Dendritic cell treated with granulocyte-macrophage colony-stimulating factor and Interleukin-4, amounts not matched to agents 40 ng/mL and 50 ng/mL, for 4 days (primary cell): ENCODE measurements around the gene SOX8.
"Not testable (repeated sequence)": the region's sequence is repeated elsewhere in the genome, so short reads cannot be mapped to it uniquely, and the experiment has no call there.

Experiments used
- H3K27ac Mint-ChIP-seq: one replicate; pipeline ENCODE4 v1.8.0; 2022; ENCODE audit warnings: mild to moderate bottlenecking, mixed read lengths
- H3K27me3 Mint-ChIP-seq: one replicate; pipeline ENCODE4 v1.8.0; 2022; ENCODE audit warnings: mild to moderate bottlenecking, mixed read lengths
- H3K36me3 Mint-ChIP-seq: one replicate; pipeline ENCODE4 v1.8.0; 2022; ENCODE audit warnings: low read depth, mixed read lengths
- H3K4me1 Mint-ChIP-seq: one replicate; pipeline ENCODE4 v1.8.0; 2022; ENCODE audit warnings: low read depth, mixed read lengths
- H3K4me3 Mint-ChIP-seq: one replicate; pipeline ENCODE4 v1.8.0; 2022; ENCODE audit warnings: mild to moderate bottlenecking, moderate library complexity, mixed read lengths
- H3K9me3 Mint-ChIP-seq: one replicate; pipeline ENCODE4 v1.8.0; 2022; ENCODE audit warnings: mixed read lengths
- intact Hi-C: fragments of 100-400 bp; cut with micrococcal nuclease; formaldehyde crosslinking; loops from one replicate; pipeline ENCODE4 v1.15.0; 2022

SOX8 gene

GRCh38 chr16:1019231-1020090, 37.9 kb downstream of the SOX8 start:
- intact Hi-C loops: no loop called here
- Mint-ChIP-seq H3K36me3 (no peaks in the 10 kb centered on the region), H3K4me3 (no peak overlapping the region), H3K27me3 (no peaks in the 10 kb centered on the region), H3K9me3 (no peaks in the 10 kb centered on the region), H3K27ac (no peak overlapping the region), H3K4me1 (no peaks in the 10 kb centered on the region)

- Mint-ChIP-seq H3K9me3 (no peaks in the 10 kb centered on the region), H3K27ac (no peak overlapping the region), H3K27me3 (no peaks in the 10 kb centered on the region), H3K4me1 (no peaks in the 10 kb centered on the region), H3K4me3 (no peak overlapping the region), H3K36me3 (no peaks in the 10 kb centered on the region)
- intact Hi-C loops: no loop called here
Measured at GRCh38 chr16:1020091-1020399, 38.5 kb downstream of the SOX8 start.

GRCh38 chr16:1020591-1020990, 39.0 kb downstream of the SOX8 start:
- H3K9me3 Mint-ChIP-seq: no peaks in the 10 kb centered on the region
- intact Hi-C loops: no loop called here
- H3K27ac Mint-ChIP-seq: no peak overlapping the region
- no peaks in the 10 kb centered on the region for H3K27me3 Mint-ChIP-seq
- no peak overlapping the region for H3K4me3 Mint-ChIP-seq
- no peaks in the 10 kb centered on the region for H3K4me1 Mint-ChIP-seq
- H3K36me3 Mint-ChIP-seq: no peaks in the 10 kb centered on the region

GRCh38 chr16:1021553-1022160, 40.1 kb downstream of the SOX8 start:
- no peaks in the 10 kb centered on the region for H3K9me3 Mint-ChIP-seq
- H3K4me1 Mint-ChIP-seq: no peaks in the 10 kb centered on the region
- H3K27me3 Mint-ChIP-seq: no peaks in the 10 kb centered on the region
- H3K27ac Mint-ChIP-seq: no peak overlapping the region
- H3K4me3 Mint-ChIP-seq: no peak overlapping the region
- intact Hi-C loops: no loop called here
- H3K36me3 Mint-ChIP-seq: no peaks in the 10 kb centered on the region

- Mint-ChIP-seq H3K27ac (no peak overlapping the region), H3K36me3 (no peaks in the 10 kb centered on the region), H3K27me3 (no peaks in the 10 kb centered on the region), H3K4me3 (no peak overlapping the region), H3K9me3 (no peaks in the 10 kb centered on the region), H3K4me1 (no peaks in the 10 kb centered on the region)
- intact Hi-C loops: no loop called here
Measured at GRCh38 chr16:1022466-1022865, 40.9 kb downstream of the SOX8 start.

GRCh38 chr16:1024138-1024537, 42.6 kb downstream of the SOX8 start:
- Mint-ChIP-seq H3K4me1 (no peaks in the 10 kb centered on the region), H3K36me3 (no peaks in the 10 kb centered on the region), H3K27ac (no peak overlapping the region), H3K27me3 (peaks cover 8% of the 10 kb centered on the region), H3K4me3 (no peak overlapping the region), H3K9me3 (no peaks in the 10 kb centered on the region)
- intact Hi-C loops: no loop called here

GRCh38 chr16:1025183-1025809, 43.7 kb downstream of the SOX8 start:
- H3K27ac Mint-ChIP-seq, H3K4me1 Mint-ChIP-seq, H3K4me3 Mint-ChIP-seq, H3K9me3 Mint-ChIP-seq, H3K36me3 Mint-ChIP-seq, intact Hi-C loops: not testable (repeated sequence)
- peaks cover 14% of the 10 kb centered on the region for H3K27me3 Mint-ChIP-seq

GRCh38 chr16:1026057-1026783, 44.6 kb downstream of the SOX8 start:
- H3K4me3 Mint-ChIP-seq: no peak overlapping the region
- H3K27ac Mint-ChIP-seq: no peak overlapping the region
- no peaks in the 10 kb centered on the region for H3K36me3 Mint-ChIP-seq
- intact Hi-C loops: no loop called here
- no peaks in the 10 kb centered on the region for H3K9me3 Mint-ChIP-seq
- peaks cover 14% of the 10 kb centered on the region for H3K27me3 Mint-ChIP-seq
- H3K4me1 Mint-ChIP-seq: no peaks in the 10 kb centered on the region

GRCh38 chr16:1026784-1027500, 45.4 kb downstream of the SOX8 start:
- intact Hi-C loops: no loop called here
- H3K27me3 Mint-ChIP-seq: peaks cover 14% of the 10 kb centered on the region
- no peak overlapping the region for H3K4me3 Mint-ChIP-seq
- no peaks in the 10 kb centered on the region for H3K9me3 Mint-ChIP-seq
- no peak overlapping the region for H3K27ac Mint-ChIP-seq
- no peaks in the 10 kb centered on the region for H3K36me3 Mint-ChIP-seq
- no peaks in the 10 kb centered on the region for H3K4me1 Mint-ChIP-seq

- intact Hi-C loops: no loop called here
- Mint-ChIP-seq H3K4me1 (no peaks in the 10 kb centered on the region), H3K27me3 (peaks cover 14% of the 10 kb centered on the region), H3K4me3 (no peak overlapping the region), H3K27ac (no peak overlapping the region), H3K36me3 (no peaks in the 10 kb centered on the region), H3K9me3 (no peaks in the 10 kb centered on the region)
Measured at GRCh38 chr16:1027501-1027815, 45.9 kb downstream of the SOX8 start.

- no peaks in the 10 kb centered on the region for H3K36me3 Mint-ChIP-seq
- no peaks in the 10 kb centered on the region for H3K4me1 Mint-ChIP-seq
- no peak overlapping the region for H3K4me3 Mint-ChIP-seq
- intact Hi-C loops: no loop called here
- H3K27ac Mint-ChIP-seq: no peak overlapping the region
- peaks cover 14% of the 10 kb centered on the region for H3K27me3 Mint-ChIP-seq
- H3K9me3 Mint-ChIP-seq: no peaks in the 10 kb centered on the region
Measured at GRCh38 chr16:1028056-1028455, 46.5 kb downstream of the SOX8 start.

GRCh38 chr16:1028524-1029258, 47.1 kb downstream of the SOX8 start:
- Mint-ChIP-seq H3K4me3 (no peak overlapping the region), H3K36me3 (no peaks in the 10 kb centered on the region), H3K27me3 (peaks cover 14% of the 10 kb centered on the region), H3K4me1 (no peaks in the 10 kb centered on the region), H3K9me3 (no peaks in the 10 kb centered on the region), H3K27ac (no peak overlapping the region)
- intact Hi-C loops: no loop called here

GRCh38 chr16:1029259-1029545, 47.6 kb downstream of the SOX8 start:
- Mint-ChIP-seq H3K4me3 (no peak overlapping the region), H3K27me3 (peaks cover 14% of the 10 kb centered on the region), H3K4me1 (no peaks in the 10 kb centered on the region), H3K36me3 (no peaks in the 10 kb centered on the region), H3K27ac (no peak overlapping the region), H3K9me3 (no peaks in the 10 kb centered on the region)
- intact Hi-C loops: no loop called here
